ENCODE data around the gene SIAH3. TPM values are rescaled to one million over a fixed set of nuclear protein-coding genes. Genes with fewer than 3 reads are reported as not detected.

Gene SIAH3
- not detected in 2 replicates for total RNA-seq

DNA sequence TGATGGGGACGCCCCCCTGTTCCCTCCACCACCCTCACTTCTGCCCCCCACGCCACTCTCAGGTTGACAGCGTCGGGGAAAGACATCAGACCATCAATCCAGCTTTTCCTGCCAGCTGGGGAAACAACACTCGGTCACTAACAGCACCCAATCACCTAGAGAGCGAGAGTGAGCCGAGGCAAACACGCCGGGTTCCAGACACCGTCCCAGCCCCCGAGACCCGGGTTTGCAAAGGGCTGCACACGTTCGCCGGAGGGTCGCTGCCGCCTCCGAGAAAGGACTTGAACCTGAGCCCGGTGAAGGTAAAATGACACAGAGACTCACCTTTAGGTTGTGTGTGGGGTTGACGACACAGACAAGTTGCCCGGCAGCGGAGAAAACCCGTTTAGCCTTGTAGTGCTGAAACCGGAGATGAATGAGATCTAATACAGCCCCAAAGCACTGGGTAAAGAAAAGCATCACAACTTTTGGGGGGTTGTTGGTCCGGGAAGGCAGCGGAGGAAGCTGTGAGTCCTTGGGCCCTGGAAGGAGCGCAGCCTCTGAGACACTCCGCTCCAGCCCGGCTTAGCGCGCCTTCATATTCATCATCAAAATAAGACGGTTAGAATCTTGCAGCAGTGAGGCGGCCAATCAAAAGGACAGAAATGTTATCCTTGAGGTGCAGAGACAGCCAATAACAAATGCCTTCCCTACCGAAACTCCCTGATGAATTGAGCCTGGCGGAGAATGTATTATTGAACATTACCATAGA lies at the start of gene SIAH3:
Gene SIAH3, minus strand, starts transcription at position 583 of the 751 bp plus-strand sequence. Its CDS starts 124 bp downstream, at position 459.
- Histone ChIP-seq H3K79me2 (ENCODE audit: insufficient read depth, low read length) (no peaks in the 10 kb centered on the region), H3K4me1 (ENCODE audit: insufficient read depth, low read length) (no peaks in the 10 kb centered on the region), H3K36me3 (ENCODE audit: insufficient read depth, low read length) (no peaks in the 10 kb centered on the region), H3K9me3 (ENCODE audit: low read depth, low read length) (no peaks in the 10 kb centered on the region), H2AFZ (ENCODE audit: low read length) (peak within 1 kb of the TSS; percentile 54), H3K27me3 (ENCODE audit: insufficient read depth, low read length) (peaks cover 70% of the 10 kb centered on the region), H3K4me3 (ENCODE audit: insufficient read depth, low read length) (peak within 1 kb of the TSS; percentile 39), H4K20me1 (ENCODE audit: insufficient read depth, low read length) (no peaks in the 10 kb centered on the region), H3K4me2 (ENCODE audit: insufficient read depth, low read length) (peak within 1 kb of the TSS; percentile 51), H3K27ac (ENCODE audit: low read depth, low read length) (no peak within 1 kb of the TSS)
- TF ChIP-seq, protein P1, sequence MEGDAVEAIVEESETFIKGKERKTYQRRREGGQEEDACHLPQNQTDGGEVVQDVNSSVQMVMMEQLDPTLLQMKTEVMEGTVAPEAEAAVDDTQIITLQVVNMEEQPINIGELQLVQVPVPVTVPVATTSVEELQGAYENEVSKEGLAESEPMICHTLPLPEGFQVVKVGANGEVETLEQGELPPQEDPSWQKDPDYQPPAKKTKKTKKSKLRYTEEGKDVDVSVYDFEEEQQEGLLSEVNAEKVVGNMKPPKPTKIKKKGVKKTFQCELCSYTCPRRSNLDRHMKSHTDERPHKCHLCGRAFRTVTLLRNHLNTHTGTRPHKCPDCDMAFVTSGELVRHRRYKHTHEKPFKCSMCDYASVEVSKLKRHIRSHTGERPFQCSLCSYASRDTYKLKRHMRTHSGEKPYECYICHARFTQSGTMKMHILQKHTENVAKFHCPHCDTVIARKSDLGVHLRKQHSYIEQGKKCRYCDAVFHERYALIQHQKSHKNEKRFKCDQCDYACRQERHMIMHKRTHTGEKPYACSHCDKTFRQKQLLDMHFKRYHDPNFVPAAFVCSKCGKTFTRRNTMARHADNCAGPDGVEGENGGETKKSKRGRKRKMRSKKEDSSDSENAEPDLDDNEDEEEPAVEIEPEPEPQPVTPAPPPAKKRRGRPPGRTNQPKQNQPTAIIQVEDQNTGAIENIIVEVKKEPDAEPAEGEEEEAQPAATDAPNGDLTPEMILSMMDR (IDR thresholded peaks at IDR 0.05; ENCODE audit: extremely low read depth, low read depth, low read length), result no peak
- DNase-seq (ENCODE audit: insufficient read length, low spot score, missing footprints), result peak; percentile 29

DNA sequence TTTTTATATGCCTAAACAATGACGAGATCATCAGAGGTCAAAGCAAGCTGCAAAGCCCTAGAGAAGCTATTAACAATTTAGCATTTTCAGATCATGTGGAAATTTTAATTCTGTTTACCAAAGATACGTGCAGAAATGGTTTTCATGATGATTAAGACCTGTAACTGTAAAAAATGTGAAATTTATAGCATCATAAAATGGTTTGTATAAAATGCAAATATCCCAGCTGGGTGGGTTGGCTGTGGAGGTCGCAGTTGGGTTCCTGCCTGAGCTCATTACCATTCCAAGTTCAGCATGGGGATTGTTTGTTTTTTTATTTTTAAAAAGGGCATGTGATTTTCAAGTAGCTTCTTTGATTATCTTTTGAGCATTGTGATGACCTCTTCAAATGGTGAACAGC lies 47.9 kb upstream of the SIAH3 start:
- H3K79me2 ChIP-seq (ENCODE audit: insufficient read depth, low read length), result no peaks in the 10 kb centered on the region
- peaks cover 26% of the 10 kb centered on the region for H3K27me3 ChIP-seq (ENCODE audit: insufficient read depth, low read length)
- H3K4me2 ChIP-seq (ENCODE audit: insufficient read depth, low read length), result no peak overlapping the region
- H2AFZ ChIP-seq (ENCODE audit: low read length), result no peak overlapping the region
- no peak overlapping the region for H3K4me3 ChIP-seq (ENCODE audit: insufficient read depth, low read length)
- no peak for DNase-seq (ENCODE audit: insufficient read length, low spot score, missing footprints)
- TF ChIP-seq, protein P1 (IDR thresholded peaks at IDR 0.05; ENCODE audit: extremely low read depth, low read depth, low read length), result no peak
- no peak overlapping the region for H3K27ac ChIP-seq (ENCODE audit: low read depth, low read length)
- H3K9me3 ChIP-seq (ENCODE audit: low read depth, low read length), result no peaks in the 10 kb centered on the region
- H3K4me1 ChIP-seq (ENCODE audit: insufficient read depth, low read length), result no peaks in the 10 kb centered on the region
- H3K36me3 ChIP-seq (ENCODE audit: insufficient read depth, low read length), result no peaks in the 10 kb centered on the region
- no peaks in the 10 kb centered on the region for H4K20me1 ChIP-seq (ENCODE audit: insufficient read depth, low read length)

DNA sequence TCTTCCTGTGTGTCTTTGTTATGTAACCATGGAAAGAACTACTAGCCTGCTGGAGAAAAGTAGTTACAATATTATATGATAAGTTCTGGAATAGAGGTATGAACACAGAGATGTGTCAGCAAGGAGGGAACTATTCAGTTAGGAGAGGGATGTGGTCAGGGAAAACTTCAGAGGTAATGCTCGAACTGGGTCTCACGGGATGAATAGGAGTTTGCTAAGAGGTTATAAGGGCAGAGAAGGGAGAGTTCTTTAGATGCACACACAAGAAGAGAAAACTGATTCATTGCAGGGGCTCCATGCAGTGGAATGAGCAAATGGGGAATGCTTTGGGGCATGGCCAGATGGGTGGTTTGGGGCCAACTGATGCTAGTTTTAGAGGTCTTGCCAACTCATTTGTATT lies 46.0 kb upstream of the SIAH3 start:
- no peak overlapping the region for H3K27ac ChIP-seq (ENCODE audit: low read depth, low read length)
- no peaks in the 10 kb centered on the region for H3K9me3 ChIP-seq (ENCODE audit: low read depth, low read length)
- H3K36me3 ChIP-seq (ENCODE audit: insufficient read depth, low read length), result no peaks in the 10 kb centered on the region
- peaks cover 26% of the 10 kb centered on the region for H3K27me3 ChIP-seq (ENCODE audit: insufficient read depth, low read length)
- H3K4me3 ChIP-seq (ENCODE audit: insufficient read depth, low read length), result no peak overlapping the region
- DNase-seq (ENCODE audit: insufficient read length, low spot score, missing footprints), result no peak
- no peaks in the 10 kb centered on the region for H3K79me2 ChIP-seq (ENCODE audit: insufficient read depth, low read length)
- no peak overlapping the region for H3K4me2 ChIP-seq (ENCODE audit: insufficient read depth, low read length)
- H3K4me1 ChIP-seq (ENCODE audit: insufficient read depth, low read length), result no peaks in the 10 kb centered on the region
- H4K20me1 ChIP-seq (ENCODE audit: insufficient read depth, low read length), result no peaks in the 10 kb centered on the region
- H2AFZ ChIP-seq (ENCODE audit: low read length), result no peak overlapping the region
- TF ChIP-seq, protein P1 (IDR thresholded peaks at IDR 0.05; ENCODE audit: extremely low read depth, low read depth, low read length), result no peak

- no peak overlapping the region for H3K4me2 ChIP-seq (ENCODE audit: insufficient read depth, low read length)
- no peak overlapping the region for H3K27ac ChIP-seq (ENCODE audit: low read depth, low read length)
- H3K36me3 ChIP-seq (ENCODE audit: insufficient read depth, low read length), result no peaks in the 10 kb centered on the region
- H3K4me1 ChIP-seq (ENCODE audit: insufficient read depth, low read length), result no peaks in the 10 kb centered on the region
- H3K4me3 ChIP-seq (ENCODE audit: insufficient read depth, low read length), result no peak overlapping the region
- no peak overlapping the region for H2AFZ ChIP-seq (ENCODE audit: low read length)
- H3K79me2 ChIP-seq (ENCODE audit: insufficient read depth, low read length), result no peaks in the 10 kb centered on the region
- H4K20me1 ChIP-seq (ENCODE audit: insufficient read depth, low read length), result no peaks in the 10 kb centered on the region
- TF ChIP-seq, protein P1 (IDR thresholded peaks at IDR 0.05; ENCODE audit: extremely low read depth, low read depth, low read length), result no peak
- no peaks in the 10 kb centered on the region for H3K9me3 ChIP-seq (ENCODE audit: low read depth, low read length)
- H3K27me3 ChIP-seq (ENCODE audit: insufficient read depth, low read length), result peaks cover 36% of the 10 kb centered on the region
- DNase-seq (ENCODE audit: insufficient read length, low spot score, missing footprints), result no peak
Observed at GRCh38 chr13:45896285-45896684, 44.7 kb upstream of the SIAH3 start.
